HepG2 (cell line): ENCODE measurements around the gene PHYHIPL. TPM values are rescaled to one million over a fixed set of nuclear protein-coding genes. Genes with fewer than 3 reads are reported as not detected.

Source experiments
- HOXA3 ChIP-seq: sonication (generic); formaldehyde crosslinking; IDR thresholded peaks from 2 replicates; pipeline ENCODE4 v1.5.0; 2020; ENCODE audit warnings: missing genetic modification reagents
- MIER2 ChIP-seq: IDR thresholded peaks from 2 replicates; pipeline ENCODE4 v1.6.1; 2016; ENCODE audit warnings: missing biosample characterization, missing genetic modification reagents
- MTA1 ChIP-seq: sonication (generic); formaldehyde crosslinking; IDR thresholded peaks from 2 replicates; pipeline ENCODE4 v1.4.0; 2020; ENCODE audit warnings: missing genetic modification reagents, mild to moderate bottlenecking, borderline replicate concordance
- SALL1 ChIP-seq: sonication (generic); formaldehyde crosslinking; IDR thresholded peaks from 2 replicates; pipeline ENCODE4 v1.8.0; 2022; ENCODE audit warnings: mild to moderate bottlenecking, missing genetic modification reagents
- SAP130 ChIP-seq: IDR thresholded peaks from 2 replicates; pipeline ENCODE4 v1.6.1; 2016; ENCODE audit warnings: low read depth
- SRSF9 ChIP-seq: fragments of 200-400 bp; formaldehyde crosslinking; IDR thresholded peaks from 2 replicates; pipeline ENCODE4 v1.6.1; 2018; ENCODE audit warnings: borderline replicate concordance, mild to moderate bottlenecking, low read depth, low read length; ENCODE audit not compliant: insufficient read depth, poor library complexity, severe bottlenecking
- TFDP2 ChIP-seq: sonication (generic); formaldehyde crosslinking; IDR thresholded peaks from 2 replicates; pipeline ENCODE4 v1.4.0; 2020; ENCODE audit warnings: missing genetic modification reagents
- ZC3H4 ChIP-seq: sonication (generic); formaldehyde crosslinking; IDR thresholded peaks from 2 replicates; pipeline ENCODE4 v1.4.0; 2020; ENCODE audit warnings: missing genetic modification reagents, borderline replicate concordance
- ZNF281 ChIP-seq: sonication (generic); formaldehyde crosslinking; IDR thresholded peaks from 2 replicates; pipeline ENCODE4 v1.4.0; 2020; ENCODE audit warnings: missing genetic modification reagents, borderline replicate concordance
- ZNF318 ChIP-seq: sonication (generic); formaldehyde crosslinking; IDR thresholded peaks from 2 replicates; pipeline ENCODE4 v1.4.0; 2020; ENCODE audit warnings: mild to moderate bottlenecking, missing genetic modification reagents
- ZNF44 ChIP-seq: sonication (generic); formaldehyde crosslinking; IDR thresholded peaks from 2 replicates; pipeline ENCODE4 v1.5.1; 2020; ENCODE audit warnings: mild to moderate bottlenecking, missing genetic modification reagents
- polyA plus RNA-seq, 8 experiments: library from polyadenylated mRNA; depleted of rRNA in 3 of 8; stranded (reverse) in 7 of 8; unstranded in 1 of 8; fragments of >200 nt; fragmentation: Illumina TruSeq in 4 of 8; extraction: Trizol in 4 of 8; gene quantifications; 2 replicates each; pipeline versions ENCODE4 v1.2.1 to v1.2.3, GENCODE V29; 2011 to 2016; ENCODE audit warnings: low read depth in 4 of 8, missing spikeins in 1 of 8, mixed read lengths in 1 of 8; ENCODE audit not compliant: insufficient read depth in 1 of 8
- total RNA-seq, 5 experiments: library from RNA; depleted of rRNA; stranded (reverse); fragments of >200 nt; fragmentation: Illumina TruSeq; extraction: Trizol; gene quantifications; 2 replicates each; pipeline ENCODE4 v1.2.3, GENCODE V29; 2016; ENCODE audit warnings: low read depth in 1 of 5
- TF ChIP-seq, protein P1 (sequence below): sonication (generic); formaldehyde crosslinking; IDR thresholded peaks from 2 replicates; pipeline ENCODE4 v1.9.0; 2021; ENCODE audit warnings: missing genetic modification reagents, borderline replicate concordance

PHYHIPL gene
- total and polyA plus RNA-seq, 2 of the 13 experiments (the other 11 are each of a cell fraction or from before 2014, with no cell fraction given) = 40.6 to 78.5 TPM

GRCh38 chr10:59177031-59177797 is 771 bp downstream of the PHYHIPL start (continued):
- TF ChIP-seq ZNF318 (CRISPR knock-in tag) = 0 out of 2 replicates have a peak, but pooled peaks have one; percentile 10
- TF ChIP-seq SAP130 (CRISPR knock-in tag) = peak; percentile 96
- TF ChIP-seq, protein P1, sequence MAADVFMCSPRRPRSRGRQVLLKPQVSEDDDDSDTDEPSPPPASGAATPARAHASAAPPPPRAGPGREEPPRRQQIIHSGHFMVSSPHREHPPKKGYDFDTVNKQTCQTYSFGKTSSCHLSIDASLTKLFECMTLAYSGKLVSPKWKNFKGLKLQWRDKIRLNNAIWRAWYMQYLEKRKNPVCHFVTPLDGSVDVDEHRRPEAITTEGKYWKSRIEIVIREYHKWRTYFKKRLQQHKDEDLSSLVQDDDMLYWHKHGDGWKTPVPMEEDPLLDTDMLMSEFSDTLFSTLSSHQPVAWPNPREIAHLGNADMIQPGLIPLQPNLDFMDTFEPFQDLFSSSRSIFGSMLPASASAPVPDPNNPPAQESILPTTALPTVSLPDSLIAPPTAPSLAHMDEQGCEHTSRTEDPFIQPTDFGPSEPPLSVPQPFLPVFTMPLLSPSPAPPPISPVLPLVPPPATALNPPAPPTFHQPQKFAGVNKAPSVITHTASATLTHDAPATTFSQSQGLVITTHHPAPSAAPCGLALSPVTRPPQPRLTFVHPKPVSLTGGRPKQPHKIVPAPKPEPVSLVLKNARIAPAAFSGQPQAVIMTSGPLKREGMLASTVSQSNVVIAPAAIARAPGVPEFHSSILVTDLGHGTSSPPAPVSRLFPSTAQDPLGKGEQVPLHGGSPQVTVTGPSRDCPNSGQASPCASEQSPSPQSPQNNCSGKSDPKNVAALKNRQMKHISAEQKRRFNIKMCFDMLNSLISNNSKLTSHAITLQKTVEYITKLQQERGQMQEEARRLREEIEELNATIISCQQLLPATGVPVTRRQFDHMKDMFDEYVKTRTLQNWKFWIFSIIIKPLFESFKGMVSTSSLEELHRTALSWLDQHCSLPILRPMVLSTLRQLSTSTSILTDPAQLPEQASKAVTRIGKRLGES (CRISPR knock-in tag) = peak; percentile 5; the same call in 1 of the 2 replicates
- TF ChIP-seq SALL1 = peak; percentile 7
- no peak for TF ChIP-seq ZNF44 (CRISPR knock-in tag)
- peak; percentile 71; the same call in 1 of the 2 replicates for TF ChIP-seq TFDP2 (CRISPR knock-in tag)
- TF ChIP-seq ZNF281 = peak; percentile 51; the same call in 1 of the 2 replicates
- TF ChIP-seq MTA1 (CRISPR knock-in tag) = 0 out of 2 replicates have a peak, but pooled peaks have one; percentile 53
- TF ChIP-seq SRSF9 = no peak
- peak; percentile 97 for TF ChIP-seq MIER2 (CRISPR knock-in tag)
- TF ChIP-seq HOXA3 (CRISPR knock-in tag) = peak; percentile 38; the same call in 1 of the 2 replicates
- peak; percentile 59; the same call in 1 of the 2 replicates for TF ChIP-seq ZC3H4 (CRISPR knock-in tag)
